DMS 273 (cell line): ENCODE results near the gene GOLGA2.

Source experiments
- DNase-seq: peaks from one replicate; lab custom pipeline; 2025; ENCODE audit not compliant: unreplicated experiment; lab: John Stamatoyannopoulos, UW

GOLGA2 gene, protein sequence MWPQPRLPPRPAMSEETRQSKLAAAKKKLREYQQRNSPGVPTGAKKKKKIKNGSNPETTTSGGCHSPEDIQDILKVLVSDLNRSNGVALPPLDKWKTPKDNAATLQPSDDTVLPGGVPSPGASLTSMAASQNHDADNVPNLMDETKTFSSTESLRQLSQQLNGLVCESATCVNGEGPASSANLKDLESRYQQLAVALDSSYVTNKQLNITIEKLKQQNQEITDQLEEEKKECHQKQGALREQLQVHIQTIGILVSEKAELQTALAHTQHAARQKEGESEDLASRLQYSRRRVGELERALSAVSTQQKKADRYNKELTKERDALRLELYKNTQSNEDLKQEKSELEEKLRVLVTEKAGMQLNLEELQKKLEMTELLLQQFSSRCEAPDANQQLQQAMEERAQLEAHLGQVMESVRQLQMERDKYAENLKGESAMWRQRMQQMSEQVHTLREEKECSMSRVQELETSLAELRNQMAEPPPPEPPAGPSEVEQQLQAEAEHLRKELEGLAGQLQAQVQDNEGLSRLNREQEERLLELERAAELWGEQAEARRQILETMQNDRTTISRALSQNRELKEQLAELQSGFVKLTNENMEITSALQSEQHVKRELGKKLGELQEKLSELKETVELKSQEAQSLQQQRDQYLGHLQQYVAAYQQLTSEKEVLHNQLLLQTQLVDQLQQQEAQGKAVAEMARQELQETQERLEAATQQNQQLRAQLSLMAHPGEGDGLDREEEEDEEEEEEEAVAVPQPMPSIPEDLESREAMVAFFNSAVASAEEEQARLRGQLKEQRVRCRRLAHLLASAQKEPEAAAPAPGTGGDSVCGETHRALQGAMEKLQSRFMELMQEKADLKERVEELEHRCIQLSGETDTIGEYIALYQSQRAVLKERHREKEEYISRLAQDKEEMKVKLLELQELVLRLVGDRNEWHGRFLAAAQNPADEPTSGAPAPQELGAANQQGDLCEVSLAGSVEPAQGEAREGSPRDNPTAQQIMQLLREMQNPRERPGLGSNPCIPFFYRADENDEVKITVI

DNA sequence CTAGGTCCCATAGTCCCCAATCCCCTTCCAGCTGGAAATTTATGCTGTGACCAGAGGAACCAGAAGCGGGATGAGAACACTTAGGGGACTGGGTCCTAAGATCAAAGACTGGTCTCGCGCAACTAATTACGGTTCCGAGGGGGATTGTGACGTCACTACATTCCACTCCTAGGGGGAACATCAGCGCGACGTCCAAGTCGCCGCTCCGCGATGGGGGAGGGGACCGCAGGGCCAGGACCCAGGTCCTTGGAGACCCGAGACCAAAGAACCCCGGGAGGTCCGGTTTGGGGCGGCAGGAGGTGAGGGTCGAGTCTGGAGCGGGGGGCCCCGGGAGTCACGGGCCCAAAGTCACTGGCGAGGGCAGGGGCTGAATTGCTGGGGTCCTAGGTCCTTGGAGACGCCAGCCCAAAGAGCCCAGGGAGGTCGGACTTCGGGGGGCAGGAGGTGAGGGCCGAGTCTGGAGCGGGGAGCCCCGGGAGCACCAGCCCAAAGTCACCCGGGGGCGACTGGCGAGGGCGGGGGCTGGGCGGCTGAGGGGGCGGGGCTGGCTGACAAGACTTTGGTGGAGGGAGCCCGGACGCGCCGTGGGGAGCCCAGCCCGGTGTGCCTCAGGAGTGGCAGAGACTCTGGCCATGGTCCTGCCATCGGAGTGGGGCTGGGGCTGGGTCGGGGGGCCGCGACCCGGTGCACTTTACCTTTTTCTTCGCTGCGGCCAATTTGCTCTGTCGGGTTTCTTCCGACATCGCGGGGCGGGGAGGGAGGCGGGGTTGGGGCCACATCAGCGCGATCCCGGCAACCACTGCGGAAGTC is at the start of gene GOLGA2:
GOLGA2 (minus strand) TSS at position 810 of the 810 bp plus-strand sequence; CDS start at position 779, 31 bp downstream.
- peak; percentile 35 for DNase-seq

DNA sequence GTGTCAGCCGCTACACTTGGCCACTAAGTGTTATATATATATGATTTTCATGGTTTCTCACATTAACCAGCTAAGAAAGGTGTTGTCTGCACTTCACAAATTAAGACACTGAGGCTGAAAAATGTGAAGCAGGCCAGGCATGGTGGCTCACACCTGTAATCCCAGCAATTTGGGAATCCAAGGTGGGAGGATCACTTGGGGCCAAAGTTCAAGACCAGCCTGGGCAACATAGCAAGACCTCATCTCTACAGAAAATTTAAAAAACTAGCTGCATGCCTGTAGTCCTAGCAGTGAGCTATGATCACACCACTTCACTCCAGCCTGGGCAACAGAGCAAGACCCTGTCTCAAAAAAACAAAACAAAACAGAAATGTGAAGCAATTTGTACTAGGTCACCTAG is 48.6 kb upstream of the GOLGA2 start:
- DNase-seq: no peak

DNA sequence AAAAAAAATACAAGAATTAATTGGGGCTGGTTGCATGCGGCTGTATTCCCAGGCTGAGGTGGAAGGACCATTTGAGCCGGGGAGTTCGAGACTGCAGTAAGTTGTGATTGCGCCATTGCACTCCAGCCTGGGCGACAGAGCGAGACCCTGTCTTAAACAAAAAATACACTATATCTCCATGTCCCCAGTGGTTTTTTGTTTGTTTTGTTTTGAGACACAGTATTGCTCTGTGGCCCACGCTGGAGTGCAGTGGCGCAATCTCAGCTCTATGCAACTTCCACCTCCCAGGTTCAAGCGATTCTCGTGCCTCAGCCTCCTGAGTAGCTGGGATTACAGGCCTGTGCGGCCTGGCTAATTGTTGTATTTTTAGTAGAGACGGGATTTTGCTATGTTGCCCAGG is 48.0 kb upstream of the GOLGA2 start:
- DNase-seq: no peak

DNA sequence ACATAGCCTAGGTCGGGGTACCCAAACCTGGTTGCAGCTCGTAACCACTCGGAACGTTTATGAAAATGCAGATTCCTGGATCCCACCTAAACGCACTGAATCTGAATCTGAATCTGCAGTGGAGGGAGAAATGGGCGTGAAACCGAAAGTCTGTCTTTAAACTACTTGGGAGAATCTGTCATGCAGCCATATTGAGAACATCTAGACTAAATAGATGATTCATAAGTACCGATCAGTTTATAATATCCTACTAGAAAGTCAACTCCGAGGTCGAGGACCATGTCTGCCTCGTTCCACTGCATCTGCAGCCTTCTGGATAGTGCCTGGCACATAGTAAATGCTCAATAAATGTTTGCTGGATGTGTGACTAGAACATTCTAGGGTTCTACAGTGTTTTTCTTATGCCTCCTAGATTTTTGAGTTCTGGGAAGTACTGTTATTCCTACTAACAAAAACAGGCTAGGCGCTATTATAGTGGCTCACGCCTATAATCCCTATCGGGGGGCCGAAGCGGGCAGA is 47.5 kb upstream of the GOLGA2 start:
- DNase-seq: no peak

DNA sequence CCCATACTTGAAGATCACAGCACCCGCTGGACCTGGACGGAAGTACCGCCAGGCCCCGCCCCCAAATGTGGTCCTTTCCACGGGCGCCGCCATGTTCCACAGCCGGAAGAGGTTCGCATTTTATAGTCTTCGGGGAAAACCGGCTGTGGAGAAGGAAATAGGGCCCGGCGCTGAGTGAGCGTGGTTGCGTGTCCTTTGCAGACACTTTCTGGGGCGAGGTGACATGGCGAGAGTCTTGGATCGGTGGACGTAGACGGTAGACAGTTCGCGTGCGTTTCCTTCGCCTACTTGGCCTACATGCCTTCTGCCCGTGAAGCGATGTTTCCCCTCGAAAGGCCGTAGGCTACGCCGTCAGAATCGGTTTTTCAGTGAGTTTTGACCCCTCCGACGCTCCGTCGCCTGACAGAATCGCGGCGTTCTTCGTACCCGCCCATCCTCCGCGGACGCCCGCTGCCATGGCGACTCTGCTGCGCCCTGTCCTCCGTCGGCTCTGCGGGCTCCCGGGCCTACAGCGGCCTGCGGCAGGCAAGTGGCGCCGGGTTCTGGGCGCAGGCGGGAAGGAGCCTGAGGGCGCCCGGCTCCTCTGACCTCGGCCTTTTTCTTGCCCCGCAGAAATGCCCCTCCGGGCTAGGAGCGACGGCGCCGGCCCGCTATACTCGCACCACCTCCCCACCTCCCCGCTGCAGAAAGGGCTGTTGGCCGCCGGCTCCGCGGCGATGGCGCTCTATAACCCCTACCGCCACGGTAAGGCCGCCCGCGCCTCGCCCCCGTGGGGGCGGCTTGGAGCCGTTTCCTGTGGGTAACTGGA is 46.8 kb upstream of the GOLGA2 start, which contains the start of the genes COQ4 and TRUB2:
COQ4 (plus strand) TSS at position 436 of the 808 bp plus-strand sequence; CDS start at position 456, 20 bp downstream.
TRUB2 (minus strand) TSS at position 44 of the 808 bp plus-strand sequence; CDS start at position 5, 39 bp downstream.
- peak; percentile 97 for DNase-seq

DNA sequence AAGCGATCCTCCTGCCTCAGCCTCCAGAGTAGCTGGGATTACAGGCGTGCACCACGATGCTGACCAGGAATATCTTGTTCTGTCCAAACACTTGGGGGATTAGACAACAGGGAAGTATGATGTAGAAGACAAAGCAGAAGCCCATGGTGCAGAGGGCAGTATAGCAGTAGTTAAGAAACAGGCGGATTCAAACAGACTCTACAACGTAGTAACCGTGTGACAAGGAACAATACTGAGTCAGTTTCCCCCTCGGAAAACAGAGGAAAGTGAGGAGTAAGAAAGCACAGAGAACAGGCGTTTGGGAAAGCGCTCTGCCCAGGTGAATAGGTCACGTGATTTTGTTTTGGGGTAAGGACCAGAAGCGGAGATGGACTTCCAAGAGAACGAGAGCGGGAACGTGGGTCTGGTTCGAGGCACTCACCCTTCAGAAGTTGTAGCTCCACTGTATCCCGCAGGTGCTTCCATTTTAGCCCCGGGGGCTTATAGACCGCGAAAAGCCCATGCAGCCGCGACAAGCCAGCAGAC is 46.1 kb upstream of the GOLGA2 start:
- DNase-seq: no peak

DNA sequence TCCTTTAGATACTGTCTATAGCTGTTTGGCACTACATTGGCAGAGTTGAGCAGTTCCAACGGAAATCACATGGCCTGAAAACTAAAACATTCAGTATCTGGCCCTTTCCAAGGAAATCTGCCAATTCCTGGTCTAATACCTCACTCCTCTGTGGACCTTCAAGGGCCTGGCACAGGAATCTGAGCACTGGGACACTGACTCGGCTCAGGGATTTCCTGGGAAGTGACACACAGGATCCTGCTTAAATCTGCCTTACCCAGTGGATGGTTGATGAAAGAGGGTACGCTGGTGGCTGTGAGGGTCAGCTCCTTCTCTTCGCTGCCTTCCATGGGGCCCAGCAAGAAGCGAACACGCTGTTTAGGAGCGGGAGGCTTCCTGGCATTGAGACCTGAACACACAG is 45.5 kb upstream of the GOLGA2 start:
- no peak for DNase-seq

DNA sequence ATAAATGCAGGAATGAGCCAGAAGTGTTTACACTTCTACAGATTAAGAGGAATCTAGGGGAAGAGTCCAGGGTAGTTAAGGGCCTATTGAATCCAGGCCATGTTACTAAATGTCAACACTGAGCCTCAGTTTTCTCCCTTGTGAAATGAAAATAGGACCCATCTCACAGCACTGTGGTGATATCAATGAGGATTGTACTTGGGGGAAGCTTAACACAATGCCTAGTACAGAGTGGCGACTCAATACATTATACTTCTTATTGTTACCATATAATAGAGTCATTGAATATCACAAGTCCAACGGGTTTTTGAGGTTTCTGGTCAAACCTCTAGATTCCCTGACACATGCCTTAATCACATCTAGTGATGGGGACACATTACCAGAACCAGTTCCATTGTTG is 41.8 kb upstream of the GOLGA2 start:
- no peak for DNase-seq

DNA sequence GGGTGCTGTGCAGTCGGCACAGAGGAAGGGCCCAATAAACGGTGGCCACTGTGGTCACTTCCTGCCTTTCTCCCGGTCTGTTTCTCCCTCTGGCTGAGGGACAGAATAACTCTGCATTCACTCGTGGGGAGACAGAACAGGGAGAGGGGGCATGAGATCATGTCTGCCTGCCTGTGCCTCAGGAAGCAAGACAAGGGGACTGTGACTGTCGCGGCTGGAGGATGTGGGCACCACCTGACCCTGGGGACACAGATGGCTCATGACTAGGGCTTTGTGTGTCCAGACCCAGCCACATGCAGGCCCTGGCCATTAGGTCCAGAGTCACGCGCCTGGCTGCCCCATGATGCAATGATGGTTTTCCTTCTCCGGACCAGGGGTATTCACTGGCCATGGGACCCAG is 40.6 kb upstream of the GOLGA2 start:
- no peak for DNase-seq

DNA sequence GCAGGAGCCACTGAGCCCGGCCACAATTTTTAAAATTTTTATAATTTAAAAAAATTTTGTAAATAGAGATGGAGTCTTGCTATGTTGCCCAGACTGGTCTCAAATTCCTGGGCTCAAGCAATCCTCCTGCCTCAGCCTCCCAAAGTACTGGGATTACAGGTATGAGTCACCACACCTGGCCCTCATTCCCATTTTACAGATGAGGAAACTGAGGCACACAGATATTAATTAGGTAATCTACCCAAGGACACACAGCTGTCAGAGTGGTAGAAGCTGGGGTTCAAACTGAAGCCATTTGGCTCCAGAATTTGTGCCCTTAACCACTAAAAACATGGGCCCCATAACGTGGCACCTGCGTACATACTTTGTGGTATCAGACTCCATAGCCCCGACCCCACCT is 38.9 kb upstream of the GOLGA2 start:
- no peak for DNase-seq

DNA sequence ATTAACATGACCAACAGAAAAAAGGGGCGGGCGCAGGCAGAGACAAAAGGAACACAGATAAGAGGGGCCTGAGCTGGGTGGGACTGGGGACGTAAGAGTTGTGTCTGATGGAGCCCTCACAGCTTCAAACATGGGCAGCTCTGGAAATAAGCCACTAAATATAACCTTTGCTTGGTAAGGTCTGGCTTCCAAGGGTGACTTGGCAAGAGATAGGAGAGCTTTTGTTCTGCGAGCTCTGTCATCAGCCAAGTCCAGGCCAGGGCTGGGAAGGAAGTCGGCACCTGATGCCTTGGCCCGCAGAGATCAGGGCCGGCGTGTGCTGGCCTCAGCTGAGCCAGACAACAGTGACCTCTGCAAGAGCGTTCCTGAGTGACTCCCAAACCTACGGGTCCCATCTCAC is 34.7 kb upstream of the GOLGA2 start:
- DNase-seq: no peak

DNA sequence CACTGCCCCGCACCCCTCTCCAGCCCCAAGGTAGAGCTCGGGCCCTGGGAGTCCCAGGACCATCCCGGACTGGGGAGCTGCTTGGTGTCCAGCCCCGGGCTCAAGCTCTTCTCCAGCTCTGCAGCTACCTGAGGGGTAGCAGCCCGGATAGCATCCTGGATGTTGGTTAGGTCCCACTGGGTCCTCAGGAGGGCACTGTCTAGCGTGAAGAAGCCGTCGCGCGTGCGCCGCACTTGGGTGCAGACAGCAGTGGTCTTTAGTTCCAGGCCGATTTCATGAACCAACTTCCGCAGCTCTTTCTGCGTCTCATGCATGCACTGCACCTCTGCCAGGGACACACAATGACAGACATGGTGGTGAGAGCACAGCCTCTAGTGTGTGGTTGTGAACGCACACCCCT is 33.7 kb upstream of the GOLGA2 start:
- DNase-seq: no peak

DNA sequence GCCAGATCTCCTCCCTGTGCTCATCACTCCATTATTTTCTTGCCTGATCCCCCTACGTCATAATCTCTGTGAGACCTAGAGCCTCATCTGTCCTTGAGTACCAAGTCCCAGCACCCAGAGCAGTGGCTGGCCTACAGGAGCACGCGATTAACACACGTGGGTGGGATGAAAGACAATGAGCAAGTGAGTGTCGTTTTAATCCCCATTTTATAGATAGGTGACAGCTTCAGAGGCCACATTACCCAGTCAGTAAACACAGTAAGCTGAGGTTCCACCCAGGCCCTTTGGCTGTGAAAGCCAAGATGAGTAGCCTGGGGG is 29.1 kb upstream of the GOLGA2 start:
- DNase-seq: no peak

DNA sequence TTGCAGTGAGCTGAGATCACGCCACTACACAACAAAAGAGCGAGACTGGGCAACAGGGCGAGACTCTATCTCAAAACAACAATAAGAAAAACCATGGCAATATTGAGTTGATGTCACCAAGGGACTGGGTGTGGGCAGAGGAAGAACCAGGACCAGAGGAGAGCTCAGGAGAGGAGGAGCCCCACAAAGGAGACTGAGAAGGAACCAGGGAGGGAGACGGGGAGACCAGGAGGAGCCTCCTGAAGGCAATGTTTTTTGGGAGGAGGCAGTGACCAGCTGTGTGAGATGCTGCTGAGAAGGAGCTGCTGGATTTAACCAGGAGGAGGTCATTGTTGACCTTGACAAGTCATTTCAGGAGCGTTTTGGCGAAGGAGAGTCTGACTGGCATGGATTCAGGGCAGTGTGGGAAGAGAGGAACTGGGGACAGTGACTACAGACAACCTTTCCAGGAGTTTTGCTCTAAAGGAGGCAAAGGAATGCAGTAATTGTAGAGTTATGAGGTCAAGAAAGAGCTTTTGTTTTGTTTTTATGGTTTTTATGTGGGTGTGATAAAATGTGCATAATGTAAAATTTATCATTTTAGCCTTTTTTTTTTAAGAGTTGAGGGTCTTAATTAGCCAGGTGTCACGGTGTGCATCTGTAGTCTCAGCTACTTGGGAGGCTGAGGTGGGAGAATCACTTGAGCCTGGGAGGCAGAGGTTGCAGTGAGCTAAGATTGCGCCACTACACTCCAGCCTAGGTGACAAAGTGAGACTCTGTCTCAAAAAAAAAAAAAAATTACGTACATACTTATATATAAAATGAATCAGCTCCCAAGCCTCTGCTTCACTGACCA is 28.5 kb upstream of the GOLGA2 start:
- DNase-seq: no peak

DNA sequence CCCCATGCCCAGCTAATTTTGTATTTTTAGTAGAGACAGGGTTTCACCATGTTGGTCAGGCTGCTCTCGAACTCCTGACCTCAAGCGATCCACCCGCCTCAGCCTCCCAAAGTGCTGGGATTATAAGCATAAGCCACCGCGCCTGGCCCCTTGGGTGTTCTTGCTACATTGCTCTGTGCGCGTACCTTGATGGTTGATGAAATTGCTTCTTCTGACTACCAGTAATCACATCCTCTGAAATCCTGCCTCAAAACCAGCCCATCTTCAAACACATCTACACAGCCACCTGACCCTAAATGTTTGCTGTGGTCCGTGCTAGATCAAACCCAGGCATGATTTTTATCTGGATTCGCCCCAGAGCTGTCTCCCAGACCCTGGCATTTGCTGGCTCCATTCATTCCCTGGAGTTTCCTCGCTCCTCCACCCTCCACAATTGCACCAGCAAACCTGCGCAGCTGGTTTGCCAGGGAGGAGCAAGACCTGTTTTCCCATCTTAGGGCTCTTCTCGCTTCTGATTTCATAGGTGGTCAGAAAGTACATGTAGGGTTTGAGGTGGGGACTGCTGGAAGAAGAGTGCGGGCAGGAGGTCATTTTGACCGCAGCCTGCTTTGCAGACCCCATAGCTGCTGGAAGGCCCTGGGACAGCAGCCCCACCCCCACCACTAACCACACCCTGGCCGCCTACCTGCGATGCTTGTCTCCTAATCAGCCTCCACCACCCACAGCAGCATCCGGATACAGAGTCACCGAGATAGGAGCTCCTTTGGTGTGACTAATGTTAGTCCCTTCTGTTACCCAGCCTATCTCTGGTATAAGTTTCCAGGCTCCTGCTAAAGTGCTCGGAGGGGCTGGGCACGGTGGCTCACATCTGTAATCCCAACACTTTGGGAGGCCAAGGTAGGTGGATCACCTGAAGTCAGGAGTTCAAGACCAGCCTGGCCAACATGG is 23.0 kb upstream of the GOLGA2 start:
- no peak for DNase-seq

DNA sequence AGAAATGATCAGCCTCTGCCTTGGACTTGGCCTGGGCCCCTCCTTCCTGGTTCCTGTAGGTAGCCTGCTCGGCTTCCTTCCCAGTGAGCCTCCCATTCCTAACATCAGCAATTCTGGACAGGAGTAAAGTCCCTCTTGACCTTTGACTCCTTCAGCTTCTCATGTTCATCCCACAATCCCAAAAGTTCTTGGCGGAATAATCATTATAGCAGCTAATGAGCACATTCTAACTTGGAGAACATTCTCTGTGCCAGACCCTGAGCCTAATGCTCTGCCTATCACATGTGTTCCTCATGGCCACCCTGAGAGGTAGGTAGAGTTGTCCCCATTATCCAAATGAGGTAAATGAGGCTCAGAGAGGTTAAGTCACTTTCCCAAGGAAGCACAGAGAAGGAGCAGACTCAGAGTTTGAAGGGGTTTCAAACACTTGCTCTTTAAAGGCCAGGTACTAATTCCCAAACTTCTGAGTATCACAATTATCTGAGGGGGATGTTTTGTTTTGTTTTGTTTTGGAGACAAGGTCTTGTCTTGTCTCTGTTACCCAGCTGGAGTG is 21.5 kb upstream of the GOLGA2 start:
- DNase-seq: no peak
